ENCODE measurements around the gene ADGRL1. TPM values are rescaled to one million over a fixed set of nuclear protein-coding genes. Genes with fewer than 3 reads are reported as not detected.
A peak's percentile ranks its signal among the peaks of the same experiment; 100 is the strongest.
"Not testable (repeated sequence)": the region's sequence is repeated elsewhere in the genome, so short reads cannot be mapped to it uniquely, and the experiment has no call there.

Gene ADGRL1
- total and polyA plus RNA-seq, 11 donors, result 10.1 to 29.4 (median 14.1) TPM

DNA sequence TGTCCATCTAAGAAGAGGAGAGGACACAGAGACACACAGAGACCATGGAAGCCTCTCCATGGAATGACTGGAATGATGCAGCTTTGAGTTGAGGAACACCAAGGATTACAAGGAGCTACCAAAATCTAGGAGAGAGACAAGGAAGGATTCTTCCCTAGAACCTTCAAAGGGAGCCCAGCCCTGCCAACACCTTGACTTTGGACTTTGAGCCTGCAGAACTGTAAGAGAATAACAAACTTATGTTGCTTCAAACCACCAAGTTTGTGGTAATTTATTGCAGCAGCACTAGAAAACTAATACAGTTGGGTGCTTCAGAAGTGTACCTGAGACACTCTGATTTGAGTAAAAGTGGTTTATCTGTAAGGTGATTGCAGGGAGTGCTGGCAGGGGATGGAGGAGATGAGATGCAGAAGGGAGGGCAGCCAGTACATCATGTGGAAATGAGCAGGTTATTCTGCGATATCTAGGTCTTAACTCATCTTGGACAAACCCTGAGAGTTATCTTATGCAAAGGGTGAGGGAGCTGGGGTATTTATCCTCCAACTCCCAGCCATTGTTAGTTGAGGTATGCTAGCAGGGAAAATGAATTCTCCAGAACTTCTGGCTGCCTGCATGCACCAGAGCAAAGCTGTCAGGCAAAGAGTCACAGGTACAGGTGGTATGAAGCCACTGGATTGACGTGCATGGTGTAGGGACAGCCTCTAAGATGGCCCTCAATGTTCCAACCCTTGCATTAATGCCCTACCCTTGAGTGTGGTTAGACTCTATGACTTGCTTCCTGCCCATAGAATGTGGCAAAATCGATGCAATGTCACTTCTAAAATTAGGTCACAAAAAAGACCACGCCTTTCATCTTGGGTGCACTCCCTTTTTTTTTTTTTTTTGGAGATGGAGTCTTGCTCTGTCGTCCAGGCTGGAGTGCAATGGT is 31.3 kb upstream of the ADGRL1 start:
- H3K27me3 ChIP-seq, result no peaks in the 10 kb centered on the region
- intact Hi-C loops (cut with DNase I), result no loop called here
- H3K9me3 ChIP-seq, result peaks cover 0 to 14% (median 2%) of the 10 kb centered on the region in 12 donors
- no peaks in the 10 kb centered on the region for H3K4me1 ChIP-seq
- H3K4me3 ChIP-seq, result no peak overlapping the region
- 75 to 83% (median 80%) methylated on average over 5 of the region's 5 CpGs for WGBS, 4 donors
- ATAC-seq, result no peak
- no peak for DNase-seq
- no peak overlapping the region for H3K27ac ChIP-seq
- no peak for TF ChIP-seq CTCF (IDR thresholded peaks at IDR 0.05)
- no peak for TF ChIP-seq POLR2A (IDR thresholded peaks at IDR 0.05)
- no peaks in the 10 kb centered on the region for H3K36me3 ChIP-seq

- intact Hi-C loops (cut with DNase I); H3K36me3 ChIP-seq; H3K27me3 ChIP-seq; H3K9me3 ChIP-seq; H3K4me1 ChIP-seq; ATAC-seq; H3K27ac ChIP-seq; H3K4me3 ChIP-seq: not testable (repeated sequence)
- 92 to 97% (median 95%) methylated on average over 4 of the region's 4 CpGs for WGBS, 4 donors
- peak in 1 of 5 donors; percentile 9 for DNase-seq
Measured at GRCh38 chr19:14232945-14233344, 27.0 kb upstream of the ADGRL1 start.

- not testable (repeated sequence) for H3K4me3 ChIP-seq, H3K36me3 ChIP-seq, H3K27me3 ChIP-seq, H3K4me1 ChIP-seq, H3K9me3 ChIP-seq
- ATAC-seq, result peak in 1 of 4 donors; percentile 28
- H3K27ac ChIP-seq, result peak overlapping the region in 1 of 12 donors; percentile 26
- intact Hi-C loops (cut with DNase I), result loop anchor here in 1 of 10 donors (10.0 kb wide), 1 partner anchor 116 kb away; no protein-coding TSS in a partner anchor
- 25 to 44% (median 39%) methylated on average over 14 to 17 of the region's 17 CpGs for WGBS, 4 donors
- peak in 1 of 5 donors; percentile 35 for DNase-seq
Measured at GRCh38 chr19:14228446-14229071, 22.6 kb upstream of the ADGRL1 start.

- not testable (repeated sequence) for ATAC-seq, H3K36me3 ChIP-seq, H3K4me3 ChIP-seq, H3K4me1 ChIP-seq, H3K27me3 ChIP-seq, DNase-seq, H3K27ac ChIP-seq, H3K9me3 ChIP-seq
- 88 to 97% (median 92%) methylated on average over 6 of the region's 6 CpGs for WGBS, 4 donors
- intact Hi-C loops (cut with DNase I), result loop anchor here in 1 of 10 donors (10.0 kb wide), 1 partner anchor 118 kb away; no protein-coding TSS in a partner anchor
Measured at GRCh38 chr19:14226498-14226897, 20.5 kb upstream of the ADGRL1 start.

DNA sequence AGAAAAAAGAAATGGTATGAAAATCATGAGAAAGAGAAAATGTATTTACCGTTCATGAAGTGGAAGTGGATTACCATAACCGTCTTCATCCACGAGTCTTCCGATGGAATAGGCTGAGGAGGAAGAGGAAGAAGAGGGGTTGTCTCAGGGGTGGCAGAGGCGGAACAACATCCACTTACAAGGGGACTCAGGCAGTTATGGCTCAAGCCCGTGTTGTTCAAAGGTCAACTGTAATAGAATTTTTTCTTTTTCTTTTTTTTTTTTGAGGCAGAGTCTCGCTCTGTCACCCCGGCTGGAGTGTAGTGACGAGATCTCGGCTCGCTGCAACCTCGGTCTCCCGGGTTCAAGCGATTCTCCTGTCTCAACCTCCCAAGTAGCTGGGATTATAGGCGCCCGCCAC is 16.9 kb upstream of the ADGRL1 start:
- 87 to 90% (median 89%) methylated on average over 16 of the region's 16 CpGs for WGBS, 4 donors
- H3K4me3 ChIP-seq, result no peak overlapping the region

More for the DNA sequence above, 16.9 kb upstream of the ADGRL1 start:
- H3K9me3 ChIP-seq, result no peaks in the 10 kb centered on the region
- ATAC-seq (no peak), DNase-seq (no peak)
- TF ChIP-seq CTCF (IDR thresholded peaks at IDR 0.05), result no peak
- TF ChIP-seq POLR2A (IDR thresholded peaks at IDR 0.05), result no peak
- H3K27ac ChIP-seq, result no peak overlapping the region
- intact Hi-C loops (cut with DNase I), result loop anchor here in 1 of 10 donors (10.0 kb wide), 1 partner anchor 122 kb away; no protein-coding TSS in a partner anchor
- no peaks in the 10 kb centered on the region for H3K36me3 ChIP-seq
- no peaks in the 10 kb centered on the region for H3K27me3 ChIP-seq
- H3K4me1 ChIP-seq, result peaks cover 0 to 3% (median 0%) of the 10 kb centered on the region in 12 donors

Measured in heart left ventricle (tissue), 16 donors.